HS-5 (cell line): ENCODE measurements around the gene FAM43A.

Source experiments
- DNase-seq: peaks from one replicate; pipeline ENCODE4 v3.0.0-alpha.2; 2012; ENCODE audit warnings: low read depth

FAM43A gene

DNA sequence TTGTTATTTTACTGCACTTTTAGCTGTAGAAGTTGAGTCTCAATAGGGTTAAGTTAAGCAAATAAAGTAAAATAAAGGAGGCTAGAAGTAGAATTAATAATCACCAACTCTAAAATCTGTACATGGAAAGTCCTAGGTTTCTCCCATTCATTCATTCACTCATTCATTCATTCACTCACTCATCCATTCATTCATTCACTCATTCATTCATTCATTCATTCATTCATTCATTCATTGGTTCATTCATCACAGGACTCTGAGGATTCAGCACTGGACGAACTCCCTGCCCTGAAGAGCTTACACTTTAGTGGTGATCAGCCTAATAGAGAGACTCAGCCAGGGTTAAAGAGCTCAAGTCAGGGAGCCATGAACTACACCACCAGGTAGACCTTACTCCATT is 9.2 kb upstream of the FAM43A start:
- no peak for DNase-seq

DNA sequence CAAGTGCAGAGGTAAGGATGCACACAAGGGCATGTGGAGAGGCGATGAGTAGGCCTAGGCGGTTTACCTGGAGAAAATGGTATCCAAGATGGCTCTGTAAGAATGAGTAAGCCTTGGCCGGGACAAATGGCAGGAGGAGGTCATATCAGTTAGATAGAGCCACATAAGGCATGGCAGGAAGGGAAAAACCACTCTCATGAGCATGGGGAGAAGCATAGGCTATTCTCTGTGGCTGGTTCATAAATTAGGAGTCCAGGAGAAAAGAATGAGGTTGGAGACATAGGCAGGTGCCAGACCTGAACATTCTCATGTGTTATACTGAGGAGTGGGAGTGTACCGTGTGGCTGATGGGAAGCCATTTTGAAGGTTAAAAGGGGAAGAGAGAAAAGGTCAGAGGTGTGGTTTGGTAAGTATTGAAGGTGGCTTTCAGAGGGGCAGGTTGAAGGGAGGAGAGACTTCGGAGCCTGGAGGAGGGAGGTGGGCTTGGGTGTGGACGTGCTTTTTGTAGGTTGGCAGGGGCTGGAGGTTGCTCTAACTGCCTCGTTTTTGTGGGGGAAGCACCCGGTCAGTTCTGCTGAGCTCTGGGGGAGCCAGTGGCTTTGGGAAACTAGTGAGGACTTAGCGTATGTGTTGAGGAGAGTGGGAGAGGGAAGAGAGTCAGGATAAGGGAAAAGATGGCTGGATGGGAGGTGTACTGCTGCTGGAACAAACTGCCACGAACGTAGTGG is 4.6 kb upstream of the FAM43A start:
- no peak for DNase-seq

DNA sequence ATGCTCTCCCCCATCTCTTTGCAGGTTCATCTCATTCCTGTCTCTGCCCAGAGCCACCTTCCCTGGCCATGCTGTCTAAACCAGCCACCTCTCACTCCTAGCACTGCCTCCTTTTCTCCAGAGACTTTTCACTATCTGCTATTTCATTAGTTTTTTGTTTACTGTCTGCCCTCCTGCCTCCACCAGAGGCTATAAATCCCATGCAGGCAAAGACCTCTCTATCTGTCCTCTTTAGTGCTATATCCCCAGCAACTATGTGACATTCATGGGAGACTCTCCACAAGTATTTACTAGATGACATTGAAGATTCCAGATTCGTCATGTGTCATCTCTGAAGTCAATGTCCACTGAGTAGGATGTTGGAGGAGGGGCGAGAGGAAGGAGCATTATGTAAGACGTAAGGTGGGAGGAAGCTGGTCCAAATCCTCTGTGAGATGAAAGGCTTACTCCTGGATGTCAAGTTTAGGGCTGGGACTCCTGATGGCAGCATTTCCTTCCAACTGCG is 3.4 kb upstream of the FAM43A start:
- DNase-seq = no peak

DNA sequence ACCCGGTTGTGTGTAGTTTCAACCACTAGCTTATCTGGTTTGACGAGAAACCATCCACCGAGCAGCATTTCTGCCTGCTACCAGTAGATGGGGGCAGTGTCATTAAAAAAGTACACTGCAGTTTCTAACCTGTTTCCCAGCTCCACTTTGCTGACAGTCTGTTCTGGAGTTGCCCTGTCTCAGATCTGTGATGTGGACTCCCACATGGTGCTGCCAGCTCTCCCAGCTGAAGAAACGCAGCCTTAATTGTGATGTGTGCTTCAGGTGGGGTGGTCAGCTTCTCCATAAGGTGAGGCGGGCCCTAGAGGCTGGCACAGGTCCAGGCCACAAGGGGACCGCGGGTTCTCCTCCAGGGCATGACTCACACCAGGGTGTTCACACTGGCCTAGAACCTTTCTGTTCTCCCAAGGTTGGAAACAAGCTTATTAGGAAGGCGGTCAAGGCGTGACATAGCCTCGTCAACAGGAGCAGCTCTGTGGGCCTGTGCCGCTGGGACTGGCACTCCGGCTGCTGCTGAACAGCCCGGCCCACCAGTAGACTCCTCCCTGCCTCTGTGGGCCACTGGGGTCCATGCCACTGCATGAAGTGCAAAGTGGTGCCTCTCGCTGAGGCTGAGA is 2.9 kb upstream of the FAM43A start:
- peak; percentile 80 for DNase-seq

DNA sequence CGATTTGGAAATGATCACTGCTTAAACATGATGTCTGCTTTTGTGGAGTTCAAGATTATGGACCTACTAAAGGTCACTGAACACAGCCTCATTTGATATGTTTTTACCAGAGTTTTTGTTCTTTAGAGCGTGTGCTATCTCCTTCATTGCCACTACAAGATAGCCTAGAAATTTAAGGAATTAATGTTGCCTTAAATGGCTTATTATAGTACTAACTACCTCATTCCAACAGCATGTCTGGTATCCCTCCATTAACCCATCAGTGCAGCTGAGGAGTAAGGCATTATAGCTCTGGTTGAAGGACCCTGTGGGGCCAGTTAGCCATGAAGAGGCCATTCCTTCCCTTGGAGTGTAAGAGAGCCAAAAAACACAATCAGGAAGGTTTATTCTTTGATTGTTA is 2.3 kb upstream of the FAM43A start:
- DNase-seq = no peak

DNA sequence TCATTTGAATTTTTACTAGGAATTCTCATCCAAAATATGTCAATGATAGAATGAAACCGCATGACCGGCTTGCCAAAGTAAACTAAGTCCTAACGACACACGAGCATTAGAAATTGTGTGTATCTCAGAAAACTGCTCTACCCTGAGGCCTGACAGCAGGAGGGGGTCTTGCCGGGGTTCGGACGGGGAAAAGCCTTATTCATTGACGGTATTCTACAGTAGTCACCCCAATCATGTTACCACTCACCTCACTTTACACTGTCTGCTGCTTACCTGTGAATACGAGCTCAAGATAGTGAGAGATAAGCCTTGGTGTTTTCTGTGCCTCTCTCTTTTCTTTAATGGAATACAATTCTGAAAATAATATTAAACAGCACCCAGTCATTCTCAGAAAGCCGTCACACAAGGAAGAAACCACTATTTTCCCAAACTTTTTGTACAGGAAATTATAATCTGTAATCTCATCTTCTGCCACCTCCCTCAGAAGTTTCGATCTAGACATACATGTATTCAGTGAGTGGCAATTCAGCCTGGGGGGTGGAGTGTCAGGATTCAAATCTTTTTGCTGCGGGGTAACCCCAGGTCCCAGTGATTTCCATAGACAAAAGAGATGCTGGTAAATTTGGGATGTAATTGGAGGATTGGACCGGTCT is 492 bp upstream of the FAM43A start:
- DNase-seq = no peak

DNA sequence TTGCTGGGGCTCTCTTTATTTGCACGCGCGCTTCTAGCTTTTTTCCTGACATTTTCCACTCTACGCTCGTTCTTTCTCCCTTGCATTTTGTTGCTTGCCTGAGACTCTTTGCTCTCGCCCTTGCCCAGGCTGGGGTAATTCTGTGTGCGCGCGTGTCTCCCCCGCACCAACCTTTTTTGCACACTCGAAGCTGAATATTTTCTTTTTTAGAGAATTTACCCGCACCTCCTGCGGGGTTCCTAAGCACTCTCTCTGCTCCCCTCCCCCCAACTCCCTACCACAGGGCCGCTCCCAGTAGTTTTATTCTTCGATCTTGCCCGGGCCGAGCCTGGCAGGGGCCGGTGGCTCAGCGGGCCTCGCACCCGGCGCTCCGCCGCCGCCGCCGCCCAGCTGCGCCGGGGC is 732 bp downstream of the FAM43A start:
- DNase-seq = no peak

DNA sequence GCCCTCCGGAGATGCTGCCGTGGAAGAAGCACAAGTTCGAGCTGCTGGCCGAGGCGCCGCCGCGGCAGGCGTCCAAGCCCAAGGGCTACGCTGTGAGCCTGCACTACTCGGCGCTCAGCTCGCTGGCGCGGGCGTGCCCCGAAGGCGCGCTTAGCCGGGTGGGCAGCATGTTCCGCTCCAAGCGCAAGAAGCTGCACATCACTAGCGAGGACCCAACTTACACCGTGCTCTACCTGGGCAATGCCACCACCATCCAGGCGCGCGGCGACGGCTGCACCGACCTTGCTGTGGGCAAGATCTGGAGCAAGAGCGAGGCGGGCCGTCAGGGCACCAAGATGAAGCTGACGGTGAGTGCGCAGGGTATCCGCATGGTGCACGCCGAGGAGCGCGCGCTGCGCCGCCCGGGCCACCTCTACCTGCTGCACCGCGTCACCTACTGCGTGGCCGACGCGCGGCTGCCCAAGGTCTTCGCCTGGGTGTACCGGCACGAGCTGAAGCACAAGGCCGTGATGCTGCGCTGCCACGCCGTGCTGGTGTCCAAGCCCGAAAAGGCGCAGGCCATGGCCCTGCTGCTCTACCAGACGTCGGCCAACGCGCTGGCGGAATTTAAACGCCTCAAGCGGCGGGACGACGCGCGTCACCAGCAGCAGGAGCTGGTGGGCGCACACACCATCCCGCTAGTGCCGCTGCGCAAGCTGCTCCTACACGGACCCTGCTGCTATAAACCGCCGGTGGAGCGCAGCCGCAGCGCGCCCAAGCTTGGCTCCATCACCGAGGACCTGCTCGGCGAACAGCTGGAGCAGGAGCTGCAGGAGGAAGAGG is 1.3 kb downstream of the FAM43A start:
- DNase-seq = no peak

DNA sequence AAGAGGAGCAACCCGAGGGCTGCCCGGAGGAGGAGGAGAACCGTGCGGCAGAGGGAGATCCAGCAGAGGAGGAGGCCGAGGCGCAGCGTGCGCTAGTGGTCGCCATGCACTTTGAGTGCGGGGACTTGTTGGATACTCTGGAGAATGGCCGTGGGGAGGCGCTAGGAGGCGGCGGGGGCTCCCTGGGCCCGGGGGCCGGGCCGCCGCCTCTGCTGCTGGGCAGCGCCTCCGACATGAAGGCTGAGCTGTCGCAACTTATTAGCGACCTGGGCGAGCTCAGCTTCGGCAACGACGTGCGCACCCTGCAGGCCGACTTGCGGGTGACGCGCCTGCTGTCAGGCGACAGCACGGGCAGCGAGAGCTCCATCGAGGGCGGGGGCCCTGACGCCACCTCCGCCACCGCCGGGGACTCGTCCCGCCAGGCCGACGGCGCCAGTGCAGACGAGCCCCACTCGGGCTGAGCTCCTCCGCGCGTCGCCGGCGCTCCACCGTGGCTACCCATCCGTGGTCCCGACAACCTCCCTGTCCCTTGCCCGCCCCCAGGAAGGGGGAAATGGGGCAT is 2.0 kb downstream of the FAM43A start:
- DNase-seq = no peak

DNA sequence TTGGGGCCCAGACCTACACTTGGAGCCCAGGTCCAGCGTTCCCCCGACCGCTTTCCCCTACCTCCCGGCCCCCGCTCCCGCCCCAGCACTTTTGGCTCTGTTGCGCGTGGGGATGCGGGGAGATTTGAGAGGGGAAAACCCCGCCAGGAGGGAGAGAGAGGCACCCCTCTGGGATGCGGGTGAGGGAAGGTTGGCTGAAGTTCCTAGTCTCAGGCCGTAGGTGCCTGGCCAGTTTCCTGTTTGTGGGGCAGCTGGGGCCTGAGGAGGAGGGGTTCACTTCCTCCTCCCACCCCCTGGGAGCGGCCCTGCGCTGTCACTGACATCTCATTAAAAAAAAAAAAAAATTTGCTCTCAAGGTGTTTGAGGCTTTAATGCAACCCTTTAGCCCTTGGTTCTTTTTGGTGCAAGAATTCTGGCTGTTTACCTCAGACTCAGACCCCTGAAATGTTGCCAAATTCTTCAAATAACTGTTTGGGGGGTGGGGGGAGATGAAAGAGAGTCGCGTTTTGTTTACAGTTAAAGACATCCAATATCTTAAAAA is 2.6 kb downstream of the FAM43A start:
- DNase-seq = no peak

DNA sequence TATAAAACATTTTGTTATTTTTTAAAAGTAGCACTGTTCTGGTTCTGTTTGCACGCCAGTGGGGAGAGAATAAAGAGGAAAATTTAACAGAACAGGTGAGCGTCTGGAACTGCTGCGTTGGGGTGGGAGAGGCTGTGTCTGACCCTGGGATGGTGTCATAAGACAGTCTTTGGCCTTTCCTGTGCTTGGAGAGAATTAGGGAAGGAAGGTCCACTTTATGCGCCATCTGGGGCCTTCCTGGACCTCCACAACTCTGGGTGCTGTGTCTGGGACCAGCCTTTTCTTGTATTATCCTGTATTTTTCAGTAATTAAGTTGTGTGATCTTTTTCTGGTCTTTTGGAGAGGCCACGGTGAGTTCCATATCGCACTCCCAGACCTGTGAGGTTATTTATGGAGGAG is 3.3 kb downstream of the FAM43A start:
- DNase-seq = no peak

DNA sequence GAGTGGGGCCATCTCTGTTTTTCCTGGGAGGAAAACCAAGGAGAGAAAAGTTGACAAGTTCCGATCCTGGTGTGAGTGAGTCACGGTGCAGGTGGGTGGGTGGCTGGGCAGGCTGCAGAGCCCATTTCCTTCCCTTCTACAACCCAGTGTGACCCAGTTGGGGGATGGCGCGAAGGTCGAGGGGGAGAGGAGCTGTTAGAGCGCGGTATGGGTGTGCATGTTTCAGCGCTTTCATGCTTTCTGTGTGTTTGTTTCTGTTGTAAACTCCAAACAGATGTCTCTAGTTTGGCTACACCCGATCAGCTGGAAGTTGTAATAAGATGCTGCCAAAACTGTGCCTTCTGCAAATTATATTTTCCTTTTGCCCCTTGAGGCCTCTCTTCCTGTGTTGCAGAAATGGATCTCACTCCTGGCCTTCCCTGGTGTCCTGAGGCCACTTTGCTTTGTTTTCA is 3.8 kb downstream of the FAM43A start:
- DNase-seq = no peak

DNA sequence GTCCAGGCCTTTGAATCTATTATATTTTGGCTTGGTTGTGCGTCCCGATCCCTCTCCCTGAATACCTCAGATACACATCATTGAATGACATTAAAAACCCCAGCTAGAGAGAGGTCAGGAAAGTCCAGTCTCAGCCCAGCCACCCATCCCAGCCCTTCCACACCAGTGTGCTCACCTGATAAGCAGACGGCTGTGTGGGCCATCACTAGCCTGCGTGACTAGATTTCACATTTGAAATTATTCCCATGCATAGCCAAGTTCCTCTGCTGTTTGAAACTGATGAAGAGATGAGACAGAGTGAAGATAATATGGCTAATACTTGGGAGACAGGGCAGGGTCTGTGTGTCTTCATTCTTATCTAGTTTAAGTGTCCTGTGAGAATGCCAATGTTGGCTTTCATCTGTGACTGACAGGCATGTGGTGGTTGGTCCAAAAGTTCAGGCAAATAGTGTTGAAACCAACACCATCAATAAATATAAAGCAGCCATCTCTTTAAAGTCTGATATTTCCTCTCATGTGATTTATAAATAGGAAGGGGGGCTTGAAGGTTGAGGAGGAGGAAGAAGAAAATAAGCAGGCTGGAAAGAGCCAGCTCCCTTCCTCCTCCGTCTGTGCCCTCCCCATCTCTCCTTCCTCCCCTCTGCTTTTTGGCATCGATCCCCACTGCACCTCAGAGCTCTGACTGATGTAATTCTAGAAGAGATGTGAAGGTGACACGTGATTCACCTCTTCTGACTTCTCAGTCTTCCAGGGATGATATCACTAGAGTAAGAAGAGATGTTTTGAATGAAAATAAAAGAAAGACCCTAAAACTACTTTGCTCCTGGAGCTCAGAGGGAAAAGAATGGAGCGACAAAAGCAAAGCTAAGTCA is 5.1 kb downstream of the FAM43A start:
- DNase-seq = no peak

DNA sequence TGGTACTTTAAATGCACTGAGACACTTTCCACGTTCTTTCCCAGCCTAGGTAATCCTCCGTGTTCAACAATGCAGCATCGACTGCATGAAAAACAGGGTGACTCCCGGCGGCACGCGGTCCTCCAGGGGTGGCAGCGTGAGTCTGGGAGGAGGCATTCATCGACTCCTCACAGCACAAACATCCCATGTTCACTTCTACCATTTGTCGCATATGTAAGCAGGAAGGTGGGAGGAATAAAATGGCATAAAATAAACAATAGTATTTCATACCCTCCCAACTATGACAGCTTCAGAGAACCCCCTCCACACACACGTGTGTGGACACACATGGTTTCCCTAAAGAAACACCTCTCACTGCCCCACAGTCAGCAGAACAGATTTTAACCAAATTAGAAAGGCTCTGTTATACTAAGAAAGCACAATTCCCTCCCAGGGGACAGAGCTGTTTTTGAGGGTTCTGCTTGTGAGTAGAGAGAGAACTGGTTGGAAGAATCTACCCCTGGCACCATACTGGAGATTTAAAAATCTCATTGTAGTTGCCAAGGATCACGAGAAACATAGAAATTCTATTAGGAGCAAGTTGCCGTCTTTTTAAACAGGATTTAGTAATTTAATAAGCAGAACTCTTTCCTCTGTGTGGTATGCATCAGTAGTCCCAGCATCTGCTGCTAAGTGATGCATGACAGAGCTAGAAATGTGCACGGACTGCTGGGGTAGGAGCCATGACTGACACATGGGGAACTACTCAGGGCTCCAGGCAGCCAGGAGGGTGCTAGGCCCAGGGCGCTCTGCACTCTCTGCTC is 6.0 kb downstream of the FAM43A start:
- no peak for DNase-seq

DNA sequence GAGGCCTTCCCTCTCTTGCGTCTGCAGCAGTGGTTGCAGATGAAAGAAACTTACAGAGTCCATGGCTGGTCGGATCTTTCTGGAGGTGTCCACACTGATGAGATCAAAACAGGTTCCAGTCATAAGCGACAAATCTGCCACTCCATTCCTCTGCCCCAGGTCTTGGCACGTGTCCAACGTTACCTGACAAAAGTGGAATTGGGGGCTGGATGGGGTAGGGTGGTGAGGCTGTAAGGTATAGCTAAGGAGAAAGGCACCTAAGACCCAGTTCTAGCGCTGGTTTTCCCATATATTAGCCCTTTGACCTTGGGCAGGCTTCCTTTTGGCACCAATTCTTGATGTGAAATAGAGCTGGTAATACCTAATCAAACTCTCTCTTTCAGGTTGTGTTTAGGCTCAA is 11.0 kb downstream of the FAM43A start:
- DNase-seq = no peak

DNA sequence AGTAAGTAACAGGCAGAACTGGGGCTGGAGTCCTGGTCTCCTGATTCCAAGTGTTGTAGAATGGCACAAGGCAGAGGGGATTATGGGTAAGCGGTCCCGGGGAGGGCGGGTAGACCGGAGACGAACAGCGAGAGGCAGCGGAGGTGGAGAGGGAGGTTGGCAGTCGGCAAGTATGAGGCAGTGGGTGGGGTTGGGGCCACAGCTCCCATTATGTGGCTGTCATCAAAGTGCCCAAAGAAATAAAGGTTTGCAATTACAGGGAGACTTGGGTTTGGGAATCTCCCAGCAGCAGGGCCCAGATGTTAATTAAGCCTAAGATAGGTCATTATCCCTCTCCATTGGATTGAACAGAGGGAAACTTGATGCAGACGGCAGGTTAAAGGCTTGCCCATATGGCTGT is 16.9 kb downstream of the FAM43A start:
- no peak for DNase-seq

DNA sequence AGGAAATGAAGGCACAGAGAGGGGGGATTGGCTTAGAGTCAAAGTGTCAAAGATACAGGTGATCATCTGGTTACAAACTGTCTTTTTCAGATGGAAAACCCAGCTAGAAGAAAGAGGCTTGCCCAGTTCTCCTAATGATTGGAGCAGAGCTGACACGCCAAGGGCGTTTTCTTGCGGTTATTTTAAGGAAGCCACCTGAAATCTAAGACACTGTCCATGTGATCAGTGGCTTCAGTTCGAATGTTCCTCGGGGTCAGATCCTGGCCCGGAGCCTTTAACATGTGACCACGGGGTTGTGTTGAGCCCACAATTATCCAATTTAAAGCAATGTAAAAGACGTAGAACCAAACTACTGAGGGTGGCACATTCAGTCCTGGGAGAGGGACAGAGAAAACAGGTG is 19.5 kb downstream of the FAM43A start:
- no peak for DNase-seq

DNA sequence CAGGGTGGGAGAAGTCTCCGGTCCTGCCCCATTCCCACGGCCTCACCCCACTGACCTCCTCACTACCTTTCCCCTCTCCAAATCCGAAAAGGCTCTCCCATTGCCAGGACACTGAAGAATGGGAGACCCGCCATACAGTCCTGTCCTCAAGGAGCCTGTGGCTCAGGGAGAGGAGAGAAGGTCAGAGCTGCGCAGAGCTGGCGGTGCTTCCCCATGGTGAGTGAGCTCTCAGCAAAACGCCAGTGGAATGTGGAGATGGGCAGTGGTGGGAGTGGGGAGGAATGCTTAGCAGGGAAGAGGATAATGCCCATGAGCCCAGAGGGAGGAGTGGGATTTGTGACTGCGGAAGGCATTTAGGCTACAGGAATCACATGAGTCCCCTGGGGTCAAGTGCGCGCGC is 20.1 kb downstream of the FAM43A start:
- no peak for DNase-seq

DNA sequence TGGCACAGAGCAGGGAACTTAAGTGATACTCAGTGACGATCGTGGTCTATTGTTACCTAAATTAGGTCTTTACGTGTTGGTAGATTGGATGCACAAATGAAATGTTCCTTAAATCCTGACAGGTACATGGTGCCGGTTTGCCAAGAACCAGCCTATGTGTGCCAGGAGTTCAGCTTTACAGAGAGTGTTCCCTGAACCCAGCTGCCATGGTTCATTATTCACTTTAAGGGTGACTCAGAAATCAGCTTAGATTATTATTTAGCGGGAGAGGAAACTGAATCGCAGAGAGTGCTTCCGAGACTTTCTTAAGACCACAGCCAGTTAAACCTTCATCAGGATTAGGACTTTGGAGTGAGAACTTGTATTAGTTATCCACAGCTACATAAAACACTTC is 21.5 kb downstream of the FAM43A start:
- DNase-seq = no peak

DNA sequence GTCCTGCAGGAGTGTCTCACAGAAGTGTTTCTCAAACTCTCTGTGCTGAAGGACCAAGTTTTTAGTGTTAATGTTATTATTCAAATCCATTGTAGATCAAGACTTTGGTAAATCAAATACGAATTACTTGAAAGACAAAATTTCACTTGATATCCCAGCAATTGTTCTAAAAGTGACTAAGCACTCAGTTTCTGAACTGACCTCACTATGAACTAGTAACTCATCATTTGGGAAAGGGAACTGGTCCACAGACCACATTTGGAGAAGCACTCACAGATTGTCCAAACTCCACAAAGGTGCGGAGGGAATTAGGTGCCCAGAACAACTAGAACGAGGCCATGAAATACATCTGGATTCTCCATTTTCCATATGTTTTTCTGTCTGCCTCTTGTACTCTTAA is 25.6 kb downstream of the FAM43A start:
- DNase-seq = no peak
